GM12891 (cell line): ENCODE data around the gene GCGR.

Source experiments
- POLR2A ChIP-seq: IDR thresholded peaks from 2 replicates; pipeline ENCODE4 v1.6.1; 2011; ENCODE audit warnings: low read depth, low read length, control low read depth
- POLR2AphosphoS5 ChIP-seq: IDR thresholded peaks from 2 replicates; pipeline ENCODE4 v1.6.1; 2011; ENCODE audit warnings: low read depth, low read length, control low read depth
- POU2F2 ChIP-seq: IDR thresholded peaks from 2 replicates; pipeline ENCODE4 v1.6.1; 2011; ENCODE audit warnings: low read depth, mild to moderate bottlenecking, control low read depth, low read length, moderate library complexity
- SPI1 ChIP-seq: IDR thresholded peaks from 2 replicates; pipeline ENCODE4 v1.6.1; 2011; ENCODE audit warnings: low read depth, low read length, control low read depth
- TAF1 ChIP-seq: IDR thresholded peaks from 2 replicates; pipeline ENCODE4 v1.6.1; 2011; ENCODE audit warnings: low read depth, low read length, control low read depth

DNA sequence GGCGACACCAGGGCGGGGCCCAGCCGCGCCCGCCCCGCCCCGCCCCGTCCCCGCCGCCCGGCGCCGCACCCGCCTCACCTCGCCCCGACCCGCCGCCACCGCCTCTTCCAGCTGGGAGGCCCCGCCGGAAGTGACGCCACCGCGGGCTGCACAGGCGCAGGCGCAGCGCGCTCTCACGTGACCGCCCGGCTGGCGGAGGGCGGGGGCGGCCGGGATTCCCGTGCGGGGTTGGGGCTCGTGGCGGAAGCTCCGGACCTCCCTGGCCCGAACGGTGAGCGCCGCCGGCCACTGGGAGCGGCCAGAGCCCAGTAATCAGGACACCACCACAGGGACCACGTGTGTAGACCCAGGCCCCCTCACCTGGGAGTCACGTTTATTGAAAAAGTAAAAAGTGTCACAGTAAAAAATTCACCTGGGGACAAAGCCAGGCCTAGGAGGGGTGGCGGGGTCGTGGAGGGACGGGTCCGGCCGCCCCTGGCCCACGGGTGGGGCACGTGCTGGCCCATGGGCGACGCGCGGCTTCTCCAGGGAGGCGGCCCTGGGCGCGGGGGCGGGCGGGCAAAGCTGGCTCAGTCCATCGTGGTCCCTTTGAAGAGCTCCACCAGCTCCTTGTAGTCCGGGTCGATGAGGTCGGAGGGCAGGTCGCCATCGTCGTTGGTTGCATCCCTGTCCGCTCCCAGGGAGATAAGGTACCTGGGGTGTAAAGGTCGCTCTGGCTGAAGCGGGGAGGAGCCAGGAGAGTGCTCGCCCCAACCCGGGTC, 29.4 kb downstream of the GCGR start, which contains the start of gene MCRIP1:
- TF ChIP-seq POLR2AphosphoS5 (no peak), POLR2A (peak; percentile 61), TAF1 (peak; percentile 59), SPI1 (no peak), POU2F2 (0 out of 2 replicates have a peak, but pooled peaks have one; percentile 38)
